Liver (tissue), 9 donors: Measurements from ENCODE around the gene SRP9. TPM values are rescaled to one million over a fixed set of nuclear protein-coding genes. Genes with fewer than 3 reads are reported as not detected.

Experiments used
- DNase-seq: peaks from one replicate; pipeline ENCODE4 v3.0.0-alpha.2; 2017; ENCODE audit warnings: low spot score
- H3K27ac ChIP-seq, 2 donors: one replicate each; pipeline ENCODE4 v1.7.0; 2013; ENCODE audit warnings: inconsistent platforms in 2 of 2, low read length in 2 of 2, control low read depth in 1 of 2, low read depth in 1 of 2, mild to moderate bottlenecking in 1 of 2
- H3K27me3 ChIP-seq, 4 donors: one replicate each; pipeline versions ENCODE4 v1.6.1 to v1.7.0; 2013; ENCODE audit warnings: low read length in 3 of 4, inconsistent platforms in 1 of 4, mild to moderate bottlenecking in 1 of 4, moderate library complexity in 1 of 4; ENCODE audit not compliant: control insufficient read depth in 4 of 4, insufficient read depth in 4 of 4
- H3K36me3 ChIP-seq, 4 donors: one replicate each; pipeline versions ENCODE4 v1.6.1 to v1.7.0; 2013; ENCODE audit warnings: low read length in 3 of 4, mild to moderate bottlenecking in 3 of 4, low read depth in 1 of 4, moderate library complexity in 1 of 4; ENCODE audit not compliant: control insufficient read depth in 4 of 4, insufficient read depth in 3 of 4
- H3K4me1 ChIP-seq, 4 donors: one replicate each; pipeline versions ENCODE4 v1.6.1 to v1.7.0; 2013; ENCODE audit warnings: low read length in 3 of 4, mild to moderate bottlenecking in 3 of 4, moderate library complexity in 1 of 4; ENCODE audit not compliant: control insufficient read depth in 4 of 4, insufficient read depth in 4 of 4
- H3K4me3 ChIP-seq, 3 donors: one replicate each; pipeline versions ENCODE4 v1.6.1 to v1.7.0; 2013; ENCODE audit warnings: low read length in 3 of 3, control low read depth in 1 of 3, low read depth in 1 of 3, mild to moderate bottlenecking in 1 of 3
- H3K9ac ChIP-seq, 2 donors: one replicate each; pipeline ENCODE4 v1.7.0; 2013; ENCODE audit warnings: low read length in 2 of 2, mild to moderate bottlenecking in 2 of 2, moderate library complexity in 2 of 2, control low read depth in 1 of 2, low read depth in 1 of 2
- H3K9me3 ChIP-seq, 4 donors: one replicate each; pipeline versions ENCODE4 v1.6.1 to v1.7.0; 2013; ENCODE audit warnings: low read length in 3 of 4; ENCODE audit not compliant: control insufficient read depth in 4 of 4
- CTCF ChIP-seq: fragments of 150-350 bp; IDR thresholded peaks from 2 replicates; pipeline ENCODE4 v1.5.1; 2017; ENCODE audit warnings: improper control_type of control experiment, low read depth, low read length; ENCODE audit not compliant: missing input control
- EGR1 ChIP-seq, 2 donors: IDR thresholded peaks; 2 replicates each; pipeline ENCODE4 v1.6.1; 2016 to 2018; ENCODE audit warnings: antibody characterized with exemption in 2 of 2, low read depth in 2 of 2
- FOXA1 ChIP-seq: IDR thresholded peaks from 2 replicates; pipeline ENCODE4 v1.6.1; 2016; ENCODE audit warnings: antibody characterized with exemption
- FOXA2 ChIP-seq: IDR thresholded peaks from 2 replicates; pipeline ENCODE4 v1.6.1; 2016; ENCODE audit warnings: antibody characterized with exemption
- GABPA ChIP-seq, 2 donors: IDR thresholded peaks in 1 of 2; conservative IDR thresholded peaks in 1 of 2; 2 replicates each; pipeline ENCODE4 v1.6.1; 2016; ENCODE audit warnings: antibody characterized with exemption in 2 of 2, mild to moderate bottlenecking in 1 of 2, moderate library complexity in 1 of 2
- HNF4A ChIP-seq, 2 donors: conservative IDR thresholded peaks; 2 replicates each; pipeline ENCODE4 v1.6.1; 2016; ENCODE audit warnings: antibody characterized with exemption in 2 of 2, mild to moderate bottlenecking in 2 of 2
- HNF4G ChIP-seq: IDR thresholded peaks from 2 replicates; pipeline ENCODE4 v1.6.1; 2016; ENCODE audit warnings: antibody characterized with exemption
- JUND ChIP-seq, 2 donors: IDR thresholded peaks; 2 replicates each; pipeline ENCODE4 v1.6.1; 2016; ENCODE audit warnings: antibody characterized with exemption in 2 of 2
- NR2F2 ChIP-seq: IDR thresholded peaks from 2 replicates; pipeline ENCODE4 v1.6.1; 2016; ENCODE audit warnings: antibody characterized with exemption
- RXRA ChIP-seq, 2 donors: IDR thresholded peaks; 2 replicates each; pipeline ENCODE4 v1.6.1; 2017 to 2018; ENCODE audit warnings: antibody characterized with exemption in 2 of 2, mild to moderate bottlenecking in 1 of 2
- SP1 ChIP-seq: IDR thresholded peaks from 2 replicates; pipeline ENCODE4 v1.6.1; 2018; ENCODE audit warnings: antibody characterized with exemption, mild to moderate bottlenecking
- TAF1 ChIP-seq: conservative IDR thresholded peaks from 2 replicates; pipeline ENCODE4 v1.6.1; 2016; ENCODE audit warnings: antibody characterized with exemption, mild to moderate bottlenecking
- YY1 ChIP-seq: IDR thresholded peaks from 2 replicates; pipeline ENCODE4 v1.6.1; 2016; ENCODE audit warnings: antibody characterized with exemption, mild to moderate bottlenecking
- WGBS: extraction: QIAGEN DNeasy Blood & Tissue Kit; methylation state at CpG from one replicate; pipeline ENCODE4 v1.1.7; 2013; 5-methylcytosine and 5-hydroxymethylcytosine counted together
- polyA plus RNA-seq, 2 donors: library from polyadenylated mRNA; stranded (reverse) in 1 of 2; unstranded in 1 of 2; fragments of 200-250 nt in 1 of 2; fragments of >200 nt in 1 of 2; fragmentation: Nextera tagmentation in 1 of 2; extraction: Ambion mirVana in 1 of 2; gene quantifications; one replicate each; pipeline versions ENCODE4 v1.2.1 to v1.2.3, GENCODE V29; 2013 to 2015
- total RNA-seq, 2 donors: library from RNA; depleted of rRNA; stranded (reverse); fragments of >200 nt; gene quantifications; one replicate each; pipeline ENCODE4 v1.2.3, GENCODE V29; 2014
- TF ChIP-seq, protein P1 (sequence below): IDR thresholded peaks from 2 replicates; pipeline ENCODE4 v1.6.1; 2016; ENCODE audit warnings: antibody characterized with exemption
- TF ChIP-seq, protein P2 (sequence below): IDR thresholded peaks from 2 replicates; pipeline ENCODE4 v1.6.1; 2016; ENCODE audit warnings: antibody characterized with exemption, mild to moderate bottlenecking
- TF ChIP-seq, protein P3 (sequence below): IDR thresholded peaks from 2 replicates; pipeline ENCODE4 v1.6.1; 2016; ENCODE audit warnings: antibody characterized with exemption
- donor health status: healthy.
- donor health status: healthy.
- donor health status: healthy.
- donor health status: healthy.
- donor health status: healthy.

Gene SRP9
- total and polyA plus RNA-seq, 4 donors: 152 to 179 (median 154) TPM

DNA sequence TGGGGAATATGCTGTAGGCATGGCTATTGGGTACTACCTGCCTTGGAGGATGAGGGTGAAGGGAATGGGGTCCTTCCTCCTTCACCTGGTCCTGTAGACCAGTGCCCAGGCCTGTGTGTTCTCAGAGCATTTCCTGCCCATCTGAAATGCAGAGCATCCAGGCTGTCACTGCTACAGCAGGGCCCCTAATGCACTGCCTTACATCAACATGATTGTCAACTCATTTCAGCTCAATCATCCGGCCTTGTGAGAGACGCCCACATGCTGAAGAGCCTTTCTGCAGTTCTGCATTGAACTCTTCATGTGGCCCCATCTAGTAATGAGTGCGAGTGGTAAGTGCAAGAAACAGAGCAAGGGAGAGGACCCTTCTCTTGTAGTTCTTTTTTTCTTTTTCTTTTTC is 39.8 kb upstream of the SRP9 start (continued):
- TF ChIP-seq, protein P1, sequence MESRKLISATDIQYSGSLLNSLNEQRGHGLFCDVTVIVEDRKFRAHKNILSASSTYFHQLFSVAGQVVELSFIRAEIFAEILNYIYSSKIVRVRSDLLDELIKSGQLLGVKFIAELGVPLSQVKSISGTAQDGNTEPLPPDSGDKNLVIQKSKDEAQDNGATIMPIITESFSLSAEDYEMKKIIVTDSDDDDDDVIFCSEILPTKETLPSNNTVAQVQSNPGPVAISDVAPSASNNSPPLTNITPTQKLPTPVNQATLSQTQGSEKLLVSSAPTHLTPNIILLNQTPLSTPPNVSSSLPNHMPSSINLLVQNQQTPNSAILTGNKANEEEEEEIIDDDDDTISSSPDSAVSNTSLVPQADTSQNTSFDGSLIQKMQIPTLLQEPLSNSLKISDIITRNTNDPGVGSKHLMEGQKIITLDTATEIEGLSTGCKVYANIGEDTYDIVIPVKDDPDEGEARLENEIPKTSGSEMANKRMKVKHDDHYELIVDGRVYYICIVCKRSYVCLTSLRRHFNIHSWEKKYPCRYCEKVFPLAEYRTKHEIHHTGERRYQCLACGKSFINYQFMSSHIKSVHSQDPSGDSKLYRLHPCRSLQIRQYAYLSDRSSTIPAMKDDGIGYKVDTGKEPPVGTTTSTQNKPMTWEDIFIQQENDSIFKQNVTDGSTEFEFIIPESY: no peak
- TF ChIP-seq GABPA (IDR thresholded peaks at IDR 0.05 in 1 of 2, conservative IDR thresholded peaks at IDR 0.05 in 1 of 2) (no peak), FOXA1 (no peak), FOXA2 (no peak), NR2F2 (no peak), RXRA (IDR thresholded peaks at IDR 0.05) (no peak), HNF4A (conservative IDR thresholded peaks at IDR 0.05) (no peak), EGR1 (IDR thresholded peaks at IDR 0.05; ENCODE audit: low read depth in 2 of 2) (no peak), HNF4G (no peak)

DNA sequence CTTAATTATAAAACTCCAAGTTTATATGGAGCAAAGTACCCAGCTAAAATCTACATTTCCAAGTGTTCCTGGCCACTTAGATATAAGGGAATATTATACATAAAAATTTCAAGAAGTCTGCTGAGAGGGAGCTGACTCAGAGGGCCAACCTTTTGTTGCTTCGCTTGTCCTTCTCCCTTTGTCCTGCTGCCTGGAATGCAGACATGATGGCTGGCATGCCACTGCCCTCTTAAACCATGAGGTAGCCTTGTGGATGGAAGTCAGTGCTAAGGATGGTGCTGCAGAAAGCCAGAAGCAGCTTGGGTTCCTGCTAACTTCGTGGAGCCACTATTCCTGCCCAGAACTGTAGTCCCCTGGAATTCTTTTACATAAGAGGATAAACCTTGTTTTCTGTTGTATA is 38.9 kb upstream of the SRP9 start:
- Histone ChIP-seq H3K9ac (no peak overlapping the region), H3K36me3 (no peaks in the 10 kb centered on the region), H3K4me1 (peaks cover 12 to 26% (median 25%) of the 10 kb centered on the region in 4 donors), H3K4me3 (no peak overlapping the region), H3K27ac (no peak overlapping the region), H3K27me3 (no peaks in the 10 kb centered on the region), H3K9me3 (no peaks in the 10 kb centered on the region)
- WGBS: 90% methylated on average over 2 of the region's 2 CpGs
- no peak for DNase-seq
- TF ChIP-seq NR2F2: no peak

- no peaks in the 10 kb centered on the region for H3K27me3 ChIP-seq
- no peaks in the 10 kb centered on the region for H3K36me3 ChIP-seq
- H3K27ac ChIP-seq: no peak overlapping the region
- H3K9me3 ChIP-seq: no peaks in the 10 kb centered on the region
- WGBS: 84% methylated on average over 5 of the region's 5 CpGs
- no peak overlapping the region for H3K4me3 ChIP-seq
- peaks cover 12 to 26% (median 25%) of the 10 kb centered on the region in 4 donors for H3K4me1 ChIP-seq
- DNase-seq: no peak
- no peak overlapping the region for H3K9ac ChIP-seq
- no peak for TF ChIP-seq GABPA (IDR thresholded peaks at IDR 0.05 in 1 of 2, conservative IDR thresholded peaks at IDR 0.05 in 1 of 2)
- no peak for TF ChIP-seq HNF4A (conservative IDR thresholded peaks at IDR 0.05)
- TF ChIP-seq FOXA2: no peak
- TF ChIP-seq CTCF: no peak
- TF ChIP-seq YY1: no peak
- TF ChIP-seq, protein P2, sequence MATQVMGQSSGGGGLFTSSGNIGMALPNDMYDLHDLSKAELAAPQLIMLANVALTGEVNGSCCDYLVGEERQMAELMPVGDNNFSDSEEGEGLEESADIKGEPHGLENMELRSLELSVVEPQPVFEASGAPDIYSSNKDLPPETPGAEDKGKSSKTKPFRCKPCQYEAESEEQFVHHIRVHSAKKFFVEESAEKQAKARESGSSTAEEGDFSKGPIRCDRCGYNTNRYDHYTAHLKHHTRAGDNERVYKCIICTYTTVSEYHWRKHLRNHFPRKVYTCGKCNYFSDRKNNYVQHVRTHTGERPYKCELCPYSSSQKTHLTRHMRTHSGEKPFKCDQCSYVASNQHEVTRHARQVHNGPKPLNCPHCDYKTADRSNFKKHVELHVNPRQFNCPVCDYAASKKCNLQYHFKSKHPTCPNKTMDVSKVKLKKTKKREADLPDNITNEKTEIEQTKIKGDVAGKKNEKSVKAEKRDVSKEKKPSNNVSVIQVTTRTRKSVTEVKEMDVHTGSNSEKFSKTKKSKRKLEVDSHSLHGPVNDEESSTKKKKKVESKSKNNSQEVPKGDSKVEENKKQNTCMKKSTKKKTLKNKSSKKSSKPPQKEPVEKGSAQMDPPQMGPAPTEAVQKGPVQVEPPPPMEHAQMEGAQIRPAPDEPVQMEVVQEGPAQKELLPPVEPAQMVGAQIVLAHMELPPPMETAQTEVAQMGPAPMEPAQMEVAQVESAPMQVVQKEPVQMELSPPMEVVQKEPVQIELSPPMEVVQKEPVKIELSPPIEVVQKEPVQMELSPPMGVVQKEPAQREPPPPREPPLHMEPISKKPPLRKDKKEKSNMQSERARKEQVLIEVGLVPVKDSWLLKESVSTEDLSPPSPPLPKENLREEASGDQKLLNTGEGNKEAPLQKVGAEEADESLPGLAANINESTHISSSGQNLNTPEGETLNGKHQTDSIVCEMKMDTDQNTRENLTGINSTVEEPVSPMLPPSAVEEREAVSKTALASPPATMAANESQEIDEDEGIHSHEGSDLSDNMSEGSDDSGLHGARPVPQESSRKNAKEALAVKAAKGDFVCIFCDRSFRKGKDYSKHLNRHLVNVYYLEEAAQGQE: no peak
- no peak for TF ChIP-seq RXRA (IDR thresholded peaks at IDR 0.05)
- TF ChIP-seq, protein P3, sequence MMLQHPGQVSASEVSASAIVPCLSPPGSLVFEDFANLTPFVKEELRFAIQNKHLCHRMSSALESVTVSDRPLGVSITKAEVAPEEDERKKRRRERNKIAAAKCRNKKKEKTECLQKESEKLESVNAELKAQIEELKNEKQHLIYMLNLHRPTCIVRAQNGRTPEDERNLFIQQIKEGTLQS: no peak
- TF ChIP-seq SP1: no peak
- no peak for TF ChIP-seq JUND (IDR thresholded peaks at IDR 0.05)
- TF ChIP-seq TAF1: no peak
- TF ChIP-seq HNF4G: no peak
- TF ChIP-seq NR2F2: no peak
- TF ChIP-seq, protein P1: no peak
- TF ChIP-seq EGR1 (IDR thresholded peaks at IDR 0.05; ENCODE audit: low read depth in 2 of 2): no peak
Measured at GRCh38 chr1:225739542-225740107, 38.0 kb upstream of the SRP9 start.
